MM.1S (cell line): Measurements from ENCODE around the gene QSER1.
"Not testable (repeated sequence)": the region's sequence is repeated elsewhere in the genome, so short reads cannot be mapped to it uniquely, and the experiment has no call there.

Experiments used
- DNase-seq: peaks from one replicate; pipeline ENCODE4 v3.0.0-alpha.2; 2015
- H2AFZ ChIP-seq: fragments of 300-600 bp; sonication (generic); 2 replicates; pipeline ENCODE4 v1.6.0; 2016; ENCODE audit warnings: antibody characterized with exemption, low read length
- H3F3A ChIP-seq: fragments of 300-600 bp; sonication (generic); 2 replicates; pipeline ENCODE4 v1.6.1; 2016; ENCODE audit warnings: mild to moderate bottlenecking, antibody characterized with exemption, low read length, moderate library complexity, mixed read lengths; ENCODE audit not compliant: insufficient read depth
- H3K27ac ChIP-seq: fragments of 300-600 bp; sonication (generic); 2 replicates; pipeline ENCODE4 v1.5.1; 2016; ENCODE audit warnings: mild to moderate bottlenecking, low read length
- H3K27me3 ChIP-seq: fragments of 300-600 bp; sonication (generic); replicated peaks from 2 replicates; pipeline ENCODE4 v1.6.0; 2016; ENCODE audit warnings: low read length; ENCODE audit not compliant: insufficient read depth
- H3K36me3 ChIP-seq: fragments of 300-600 bp; sonication (generic); replicated peaks from 2 replicates; pipeline ENCODE4 v1.6.1; 2016; ENCODE audit warnings: mild to moderate bottlenecking, low read length, mixed read lengths; ENCODE audit not compliant: insufficient read depth
- H3K4me1 ChIP-seq: fragments of 300-600 bp; sonication (generic); 2 replicates; pipeline ENCODE4 v1.6.1; 2016; ENCODE audit warnings: low read length, mixed read lengths
- H3K4me2 ChIP-seq: fragments of 300-600 bp; sonication (generic); 2 replicates; pipeline ENCODE4 v1.6.0; 2016; ENCODE audit warnings: low read depth, low read length
- H3K4me3 ChIP-seq: fragments of 300-600 bp; sonication (generic); 2 replicates; pipeline ENCODE4 v1.5.1; 2016; ENCODE audit warnings: low read length, mixed read lengths
- H3K79me2 ChIP-seq: fragments of 300-600 bp; sonication (generic); 2 replicates; pipeline ENCODE4 v1.6.1; 2016; ENCODE audit warnings: mixed run types, low read length, mixed read lengths
- H3K9ac ChIP-seq: fragments of 300-600 bp; sonication (generic); 2 replicates; pipeline ENCODE4 v1.6.1; 2016; ENCODE audit warnings: low read length, mixed read lengths
- H3K9me2 ChIP-seq: fragments of 300-600 bp; sonication (generic); replicated peaks from 2 replicates; pipeline ENCODE4 v1.6.1; 2016; ENCODE audit warnings: mild to moderate bottlenecking, low read length, mixed read lengths; ENCODE audit not compliant: insufficient read depth
- H3K9me3 ChIP-seq: fragments of 300-600 bp; sonication (generic); replicated peaks from 2 replicates; pipeline ENCODE4 v1.6.1; 2016; ENCODE audit warnings: mild to moderate bottlenecking, low read length, mixed read lengths; ENCODE audit not compliant: insufficient read depth
- H4K20me1 ChIP-seq: fragments of 300-600 bp; sonication (generic); 2 replicates; pipeline ENCODE4 v1.6.1; 2016; ENCODE audit warnings: mild to moderate bottlenecking, low read length, moderate library complexity, mixed read lengths; ENCODE audit not compliant: insufficient read depth
- CTCF ChIP-seq: fragments of 300-600 bp; sonication (generic); IDR thresholded peaks from 2 replicates; pipeline ENCODE4 v1.5.1; 2016; ENCODE audit warnings: antibody characterized with exemption, low read length, mixed read lengths
- EZH2 ChIP-seq: fragments of 300-600 bp; sonication (generic); optimal IDR thresholded peaks from 2 replicates; pipeline ENCODE3; 2017; ENCODE audit warnings: low read depth, mild to moderate bottlenecking, antibody characterized with exemption, low read length, mixed read lengths
- EZH2phosphoT487 ChIP-seq: fragments of 300-600 bp; sonication (generic); IDR thresholded peaks from 2 replicates; pipeline ENCODE4 v1.6.1; 2018; ENCODE audit warnings: antibody characterized with exemption, low read length

The QSER1 gene

GRCh38 chr11:32968541-32968940 lies 75.9 kb downstream of the QSER1 start:
- Histone ChIP-seq H3K9me2 (no peaks in the 10 kb centered on the region), H3K4me1 (no peaks in the 10 kb centered on the region), H3K9me3 (no peaks in the 10 kb centered on the region), H3K4me3 (no peak overlapping the region), H4K20me1 (no peaks in the 10 kb centered on the region), H3K79me2 (no peaks in the 10 kb centered on the region), H3F3A (no peaks in the 10 kb centered on the region), H3K36me3 (0 out of 2 replicates have a peak, but pooled peaks cover 3% of the 10 kb centered on the region), H3K27me3 (no peaks in the 10 kb centered on the region), H3K27ac (no peak overlapping the region), H3K4me2 (no peak overlapping the region), H2AFZ (no peak overlapping the region), H3K9ac (no peak overlapping the region)
- DNase-seq, result no peak
- TF ChIP-seq EZH2phosphoT487 (no peak), CTCF (no peak), EZH2 (no peak)

DNA sequence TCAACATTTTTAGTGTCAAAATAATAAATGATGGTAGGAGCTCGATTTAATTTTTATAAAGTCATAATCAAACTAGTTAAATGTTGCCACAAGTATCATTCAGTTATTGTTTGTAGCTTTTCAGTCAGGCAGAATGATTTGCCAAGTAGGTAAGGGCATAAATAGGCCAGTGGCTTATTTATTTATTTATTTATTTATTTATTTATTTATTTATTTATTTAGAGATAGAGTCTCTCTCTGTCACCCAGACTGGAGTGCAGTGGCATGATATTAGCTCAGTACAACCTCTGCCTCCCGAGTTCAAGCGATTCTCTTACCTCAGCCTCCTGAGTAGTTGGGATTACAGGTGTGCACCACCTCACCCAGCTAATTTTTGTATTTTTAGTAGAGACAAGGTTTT lies 79.6 kb downstream of the QSER1 start:
- H3F3A ChIP-seq, H3K4me1 ChIP-seq, DNase-seq, H3K79me2 ChIP-seq, H3K9me2 ChIP-seq, H4K20me1 ChIP-seq, H3K9ac ChIP-seq, H3K27ac ChIP-seq, H3K4me3 ChIP-seq, H3K4me2 ChIP-seq, H2AFZ ChIP-seq, H3K27me3 ChIP-seq, H3K9me3 ChIP-seq, H3K36me3 ChIP-seq: not testable (repeated sequence)

- TF ChIP-seq CTCF, result no peak
- TF ChIP-seq EZH2, result no peak
- TF ChIP-seq EZH2phosphoT487, result no peak
- H3K4me1 ChIP-seq, result no peaks in the 10 kb centered on the region
- no peak overlapping the region for H3K4me3 ChIP-seq
- no peaks in the 10 kb centered on the region for H3K9me2 ChIP-seq
- DNase-seq, result no peak
- no peak overlapping the region for H3K4me2 ChIP-seq
- no peaks in the 10 kb centered on the region for H3K9me3 ChIP-seq
- H3K27ac ChIP-seq, result no peak overlapping the region
- no peaks in the 10 kb centered on the region for H3K27me3 ChIP-seq
- 0 out of 2 replicates have a peak, but pooled peaks cover 9% of the 10 kb centered on the region for H3K36me3 ChIP-seq
- no peaks in the 10 kb centered on the region for H3F3A ChIP-seq
- no peak overlapping the region for H2AFZ ChIP-seq
- no peaks in the 10 kb centered on the region for H3K79me2 ChIP-seq
- H4K20me1 ChIP-seq, result no peaks in the 10 kb centered on the region
- H3K9ac ChIP-seq, result no peak overlapping the region
Measured at GRCh38 chr11:32972781-32973180, 80.2 kb downstream of the QSER1 start.

- no peak for TF ChIP-seq CTCF
- Histone ChIP-seq H3K27ac (no peak overlapping the region), H3K4me3 (no peak overlapping the region), H3K79me2 (no peaks in the 10 kb centered on the region), H3K27me3 (no peaks in the 10 kb centered on the region), H3K36me3 (no peaks in the 10 kb centered on the region), H2AFZ (no peak overlapping the region), H3K4me2 (no peak overlapping the region), H3K9me2 (no peaks in the 10 kb centered on the region), H3K9me3 (no peaks in the 10 kb centered on the region), H3F3A (no peaks in the 10 kb centered on the region), H3K4me1 (no peaks in the 10 kb centered on the region), H4K20me1 (no peaks in the 10 kb centered on the region), H3K9ac (no peak overlapping the region)
- no peak for DNase-seq
Measured at GRCh38 chr11:32982626-32983025, 90.0 kb downstream of the QSER1 start.
